Measurements from ENCODE around the gene NIPA2.

The NIPA2 gene

GRCh38 chr15:22839046-22839695 lies 705 bp downstream of the NIPA2 start:
- DNase-seq (ENCODE audit: low read depth in 3 of 3): no peak

- DNase-seq (ENCODE audit: low read depth in 3 of 3): no peak
Measured at GRCh38 chr15:22844421-22845288, 6.2 kb downstream of the NIPA2 start.

GRCh38 chr15:22845289-22845900 lies 6.9 kb downstream of the NIPA2 start:
- DNase-seq (ENCODE audit: low read depth in 3 of 3): no peak

- no peak for DNase-seq (ENCODE audit: low read depth in 3 of 3)
Measured at GRCh38 chr15:22846073-22846472, 7.6 kb downstream of the NIPA2 start.

- no peak for DNase-seq (ENCODE audit: low read depth in 3 of 3)
Measured at GRCh38 chr15:22850055-22850454, 11.6 kb downstream of the NIPA2 start.

- no peak for DNase-seq (ENCODE audit: low read depth in 3 of 3)
Measured at GRCh38 chr15:22851513-22851912, 13.0 kb downstream of the NIPA2 start.

- DNase-seq (ENCODE audit: low read depth in 3 of 3): no peak
Measured at GRCh38 chr15:22855791-22856190, 17.3 kb downstream of the NIPA2 start.

GRCh38 chr15:22856659-22857058 lies 18.2 kb downstream of the NIPA2 start:
- no peak for DNase-seq (ENCODE audit: low read depth in 3 of 3)

GRCh38 chr15:22861161-22861560 lies 22.7 kb downstream of the NIPA2 start:
- no peak for DNase-seq (ENCODE audit: low read depth in 3 of 3)

- no peak for DNase-seq (ENCODE audit: low read depth in 3 of 3)
Measured at GRCh38 chr15:22863356-22863755, 24.9 kb downstream of the NIPA2 start.

- DNase-seq (ENCODE audit: low read depth in 3 of 3): no peak
Measured at GRCh38 chr15:22866079-22866478, 27.6 kb downstream of the NIPA2 start.

- DNase-seq (ENCODE audit: low read depth in 3 of 3): no peak
Measured at GRCh38 chr15:22867886-22868285, 29.4 kb downstream of the NIPA2 start.

GRCh38 chr15:22868495-22868894 lies 30.0 kb downstream of the NIPA2 start:
- DNase-seq (ENCODE audit: low read depth in 3 of 3): no peak

- DNase-seq (ENCODE audit: low read depth in 3 of 3): no peak
Measured at GRCh38 chr15:22868928-22869327, 30.5 kb downstream of the NIPA2 start.

GRCh38 chr15:22869856-22870255 lies 31.4 kb downstream of the NIPA2 start:
- DNase-seq (ENCODE audit: low read depth in 3 of 3): no peak

GRCh38 chr15:22870865-22871264 lies 32.4 kb downstream of the NIPA2 start:
- DNase-seq (ENCODE audit: low read depth in 3 of 3): no peak

- no peak for DNase-seq (ENCODE audit: low read depth in 3 of 3)
Measured at GRCh38 chr15:22871481-22872086, 33.1 kb downstream of the NIPA2 start.

GRCh38 chr15:22872936-22873701 lies 34.7 kb downstream of the NIPA2 start:
- no peak for DNase-seq (ENCODE audit: low read depth in 3 of 3)

GRCh38 chr15:22873841-22874240 lies 35.4 kb downstream of the NIPA2 start:
- DNase-seq (ENCODE audit: low read depth in 3 of 3): no peak

- DNase-seq (ENCODE audit: low read depth in 3 of 3): no peak
Measured at GRCh38 chr15:22874256-22874655, 35.8 kb downstream of the NIPA2 start.

- no peak for DNase-seq (ENCODE audit: low read depth in 3 of 3)
Measured at GRCh38 chr15:22874966-22875365, 36.5 kb downstream of the NIPA2 start.

- DNase-seq (ENCODE audit: low read depth in 3 of 3): no peak
Measured at GRCh38 chr15:22877117-22877516, 38.7 kb downstream of the NIPA2 start.
